H9 (cell line): ENCODE data around the gene DPT. TPM values are rescaled to one million over a fixed set of nuclear protein-coding genes. Genes with fewer than 3 reads are reported as not detected.

Source experiments
- DNase-seq: peaks from one replicate; pipeline ENCODE4 v3.0.0-alpha.2; 2017
- H2AFZ ChIP-seq: one replicate; pipeline ENCODE4 v1.6.1; 2013; ENCODE audit warnings: mild to moderate bottlenecking, low read length, control low read depth, moderate library complexity
- H2AK5ac ChIP-seq: 2 replicates; pipeline ENCODE4 v1.6.1; 2013; ENCODE audit warnings: low read length, control low read depth, mixed read lengths; ENCODE audit not compliant: insufficient read length
- H2BK120ac ChIP-seq: one replicate; pipeline ENCODE4 v1.6.1; 2013; ENCODE audit warnings: low read depth, mild to moderate bottlenecking, low read length, control low read depth, inconsistent platforms; ENCODE audit not compliant: poor library complexity, severe bottlenecking
- H2BK12ac ChIP-seq: 2 replicates; pipeline ENCODE4 v1.6.1; 2013; ENCODE audit warnings: low read length, control low read depth, mixed read lengths, low read depth; ENCODE audit not compliant: insufficient read length
- H2BK15ac ChIP-seq: 2 replicates; pipeline ENCODE4 v1.6.1; 2013; ENCODE audit warnings: low read depth, low read length, control low read depth
- H2BK20ac ChIP-seq: one replicate; pipeline ENCODE4 v1.6.1; 2013; ENCODE audit warnings: low read depth, mild to moderate bottlenecking, low read length, control low read depth, inconsistent platforms; ENCODE audit not compliant: poor library complexity, severe bottlenecking
- H2BK5ac ChIP-seq: 2 replicates; pipeline ENCODE4 v1.6.1; 2013; ENCODE audit warnings: low read length, control low read depth, mixed read lengths; ENCODE audit not compliant: insufficient read length
- H3K14ac ChIP-seq: 2 replicates; pipeline ENCODE4 v1.6.1; 2013; ENCODE audit warnings: low read length, control low read depth; ENCODE audit not compliant: insufficient read depth
- H3K18ac ChIP-seq: 2 replicates; pipeline ENCODE4 v1.6.1; 2013; ENCODE audit warnings: low read depth, mild to moderate bottlenecking, mixed read lengths, low read length, control low read depth; ENCODE audit not compliant: insufficient read length
- H3K23ac ChIP-seq: 2 replicates; pipeline ENCODE4 v1.6.1; 2013; ENCODE audit warnings: low read length, control low read depth, mixed read lengths, low read depth; ENCODE audit not compliant: insufficient read length
- H3K23me2 ChIP-seq: 2 replicates; pipeline ENCODE4 v1.6.1; 2013; ENCODE audit warnings: low read depth, mild to moderate bottlenecking, mixed read lengths, low read length, control low read depth; ENCODE audit not compliant: insufficient read length, poor library complexity, severe bottlenecking
- H3K27ac ChIP-seq: 2 replicates; pipeline ENCODE4 v1.5.1; 2013; ENCODE audit warnings: low read length, control low read depth, mixed read lengths, low read depth; ENCODE audit not compliant: insufficient read length
- H3K27me3 ChIP-seq: 2 replicates; pipeline ENCODE4 v1.6.1; 2013; ENCODE audit warnings: low read length, control low read depth, inconsistent platforms; ENCODE audit not compliant: insufficient read depth
- H3K4ac ChIP-seq: 2 replicates; pipeline ENCODE4 v1.6.1; 2013; ENCODE audit warnings: low read depth, mild to moderate bottlenecking, control low read depth, inconsistent platforms, low read length, moderate library complexity
- H3K4me1 ChIP-seq: 2 replicates; pipeline ENCODE4 v1.6.1; 2013; ENCODE audit warnings: low read length, control low read depth, inconsistent platforms; ENCODE audit not compliant: insufficient read depth
- H3K4me2 ChIP-seq: 2 replicates; pipeline ENCODE4 v1.6.1; 2013; ENCODE audit warnings: low read length, control low read depth, mixed read lengths; ENCODE audit not compliant: insufficient read length, insufficient read depth
- H3K56ac ChIP-seq: 2 replicates; pipeline ENCODE4 v1.6.1; 2013; ENCODE audit warnings: low read depth, mild to moderate bottlenecking, mixed read lengths, low read length, control low read depth; ENCODE audit not compliant: insufficient read length
- H3K79me1 ChIP-seq: 2 replicates; pipeline ENCODE4 v1.6.1; 2013; ENCODE audit warnings: low read depth, mild to moderate bottlenecking, moderate library complexity, low read length, control low read depth, inconsistent platforms; ENCODE audit not compliant: insufficient read depth, poor library complexity, severe bottlenecking
- H3K79me2 ChIP-seq: 2 replicates; pipeline ENCODE4 v1.6.1; 2013; ENCODE audit warnings: low read length, control low read depth, inconsistent platforms; ENCODE audit not compliant: insufficient read depth
- H3K9ac ChIP-seq: 2 replicates; pipeline ENCODE4 v1.6.1; 2013; ENCODE audit warnings: low read length, control low read depth, mixed read lengths; ENCODE audit not compliant: insufficient read length; ENCODE audit errors: extremely low read depth
- H3K9me3 ChIP-seq: one replicate; pipeline ENCODE4 v1.6.1; 2013; ENCODE audit warnings: low read depth, low read length, inconsistent platforms; ENCODE audit not compliant: control insufficient read depth
- H3T11ph ChIP-seq: one replicate; pipeline ENCODE4 v1.6.1; 2013; ENCODE audit warnings: mild to moderate bottlenecking, low read length, control low read depth, inconsistent platforms
- H4K20me1 ChIP-seq: one replicate; pipeline ENCODE4 v1.6.1; 2013; ENCODE audit not compliant: control insufficient read depth, insufficient read length, insufficient read depth
- H4K5ac ChIP-seq: 2 replicates; pipeline ENCODE4 v1.6.1; 2013; ENCODE audit warnings: low read depth, mild to moderate bottlenecking, mixed read lengths, low read length, control low read depth; ENCODE audit not compliant: insufficient read length
- H4K8ac ChIP-seq: replicated peaks from 2 replicates; pipeline ENCODE4 v1.6.1; 2013; ENCODE audit warnings: low read length, control low read depth, mixed read lengths, low read depth; ENCODE audit not compliant: insufficient read length
- H4K91ac ChIP-seq: 2 replicates; pipeline ENCODE4 v1.6.1; 2013; ENCODE audit warnings: low read depth, mild to moderate bottlenecking, moderate library complexity, mixed read lengths, low read length, control low read depth; ENCODE audit not compliant: insufficient read length
- H3K27ac Mint-ChIP-seq, 3 experiments: 2 replicates in 2 of 3; 3 replicates in 1 of 3; pipeline ENCODE4 v1.8.0; 2020 to 2021; ENCODE audit warnings: mixed read lengths in 3 of 3, mild to moderate bottlenecking in 1 of 3, moderate library complexity in 1 of 3
- H3K27me3 Mint-ChIP-seq: 2 replicates; pipeline ENCODE4 v1.8.0; 2021; ENCODE audit warnings: low read depth, mild to moderate bottlenecking, moderate library complexity, mixed read lengths
- H3K36me3 Mint-ChIP-seq, 3 experiments: 2 replicates in 2 of 3; 3 replicates in 1 of 3; pipeline ENCODE4 v1.8.0; 2020 to 2021; ENCODE audit warnings: low read depth in 3 of 3, mixed read lengths in 3 of 3; ENCODE audit not compliant: insufficient read depth in 1 of 3
- H3K4me1 Mint-ChIP-seq, 2 experiments: 2 replicates each; pipeline ENCODE4 v1.8.0; 2020; ENCODE audit warnings: mixed read lengths in 2 of 2
- H3K4me3 Mint-ChIP-seq, 2 experiments: 2 replicates in 1 of 2; 3 replicates in 1 of 2; pipeline ENCODE4 v1.8.0; 2020 to 2021; ENCODE audit warnings: mild to moderate bottlenecking in 2 of 2, mixed read lengths in 2 of 2, moderate library complexity in 1 of 2
- H3K9me3 Mint-ChIP-seq, 2 experiments: 2 replicates in 1 of 2; 3 replicates in 1 of 2; pipeline ENCODE4 v1.8.0; 2020; ENCODE audit warnings: mild to moderate bottlenecking in 2 of 2, mixed read lengths in 2 of 2, moderate library complexity in 1 of 2
- WGBS: extraction: QIAGEN DNeasy Blood & Tissue Kit; methylation state at CpG from one replicate; pipeline ENCODE4 v1.1.7; 2013; ENCODE audit warnings: missing lambda C conversion rate, low lambda C conversion rate, mixed read lengths; ENCODE audit not compliant: insufficient read length; ENCODE audit errors: extremely low coverage; 5-methylcytosine and 5-hydroxymethylcytosine counted together
- total RNA-seq: library from RNA; stranded (reverse); gene quantifications from 2 replicates; pipeline ENCODE4 v1.2.1, GENCODE V29; 2021
- TF ChIP-seq, protein P1 (sequence below): fragments of 200-600 bp; sonication (generic); conservative IDR thresholded peaks from 3 replicates; pipeline ENCODE4 v1.8.0; 2021; ENCODE audit warnings: antibody characterized with exemption, mild to moderate bottlenecking

Gene DPT
- total RNA-seq, 1 experiment from 2014 or later, result not detected

DNA sequence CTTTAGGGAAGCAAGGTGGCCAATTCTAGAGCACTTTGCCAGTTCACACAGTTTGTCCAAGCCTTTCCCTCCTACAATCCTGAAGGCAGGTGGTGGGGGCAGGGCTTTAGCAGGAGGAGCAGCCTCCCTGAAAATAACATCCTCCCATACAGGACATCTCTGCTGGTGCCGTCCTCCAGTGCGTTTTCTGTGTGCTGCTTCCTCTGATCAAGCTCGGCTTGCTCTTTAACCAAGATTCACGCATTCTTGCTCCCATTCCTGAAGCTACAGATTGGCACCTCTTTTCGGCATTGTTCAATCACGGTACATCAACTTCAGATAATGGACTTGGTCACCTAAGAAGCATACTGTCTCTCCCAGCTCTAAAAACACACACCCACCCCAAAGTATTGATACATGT is 7.5 kb upstream of the DPT start:
- no peaks in the 10 kb centered on the region for H3K79me2 ChIP-seq
- no peak overlapping the region for H4K8ac ChIP-seq
- no peak overlapping the region for H3K56ac ChIP-seq
- H3K18ac ChIP-seq, result no peak overlapping the region
- H2BK20ac ChIP-seq, result no peak overlapping the region
- no peaks in the 10 kb centered on the region for H3K79me1 ChIP-seq
- no peak overlapping the region for H2BK5ac ChIP-seq
- no peak overlapping the region for H3T11ph ChIP-seq
- H3K4me1 ChIP-seq, result no peaks in the 10 kb centered on the region
- no CpG with 5 or more reads among the region's 6 CpGs for WGBS
- no peaks in the 10 kb centered on the region for H4K20me1 ChIP-seq
- no peak overlapping the region for H2BK12ac ChIP-seq
- TF ChIP-seq, protein P1, sequence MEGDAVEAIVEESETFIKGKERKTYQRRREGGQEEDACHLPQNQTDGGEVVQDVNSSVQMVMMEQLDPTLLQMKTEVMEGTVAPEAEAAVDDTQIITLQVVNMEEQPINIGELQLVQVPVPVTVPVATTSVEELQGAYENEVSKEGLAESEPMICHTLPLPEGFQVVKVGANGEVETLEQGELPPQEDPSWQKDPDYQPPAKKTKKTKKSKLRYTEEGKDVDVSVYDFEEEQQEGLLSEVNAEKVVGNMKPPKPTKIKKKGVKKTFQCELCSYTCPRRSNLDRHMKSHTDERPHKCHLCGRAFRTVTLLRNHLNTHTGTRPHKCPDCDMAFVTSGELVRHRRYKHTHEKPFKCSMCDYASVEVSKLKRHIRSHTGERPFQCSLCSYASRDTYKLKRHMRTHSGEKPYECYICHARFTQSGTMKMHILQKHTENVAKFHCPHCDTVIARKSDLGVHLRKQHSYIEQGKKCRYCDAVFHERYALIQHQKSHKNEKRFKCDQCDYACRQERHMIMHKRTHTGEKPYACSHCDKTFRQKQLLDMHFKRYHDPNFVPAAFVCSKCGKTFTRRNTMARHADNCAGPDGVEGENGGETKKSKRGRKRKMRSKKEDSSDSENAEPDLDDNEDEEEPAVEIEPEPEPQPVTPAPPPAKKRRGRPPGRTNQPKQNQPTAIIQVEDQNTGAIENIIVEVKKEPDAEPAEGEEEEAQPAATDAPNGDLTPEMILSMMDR, result no peak
- no peaks in the 10 kb centered on the region for H3K27me3 ChIP-seq
- Mint-ChIP-seq H3K4me1 (no peaks in the 10 kb centered on the region; a peak in 1 of 4 replicates), H3K36me3 (no peaks in the 10 kb centered on the region), H3K27ac (no peak overlapping the region), H3K27me3 (no peaks in the 10 kb centered on the region), H3K9me3 (no peaks in the 10 kb centered on the region), H3K4me3 (no peak overlapping the region)
- no peak overlapping the region for H2AK5ac ChIP-seq
- H2BK15ac ChIP-seq, result no peak overlapping the region
- no peak overlapping the region for H2AFZ ChIP-seq
- H3K4me2 ChIP-seq, result no peak overlapping the region
- no peaks in the 10 kb centered on the region for H3K9me3 ChIP-seq
- no peaks in the 10 kb centered on the region for H3K23me2 ChIP-seq
- H4K91ac ChIP-seq, result no peak overlapping the region
- H4K5ac ChIP-seq, result no peak overlapping the region
- no peak overlapping the region for H3K9ac ChIP-seq
- no peak overlapping the region for H3K27ac ChIP-seq
- H3K14ac ChIP-seq, result no peak overlapping the region
- H3K4ac ChIP-seq, result no peak overlapping the region
- H2BK120ac ChIP-seq, result no peak overlapping the region
- H3K23ac ChIP-seq, result no peak overlapping the region
- DNase-seq, result no peak
